Neural cell (in vitro differentiated cells): Measurements from ENCODE around the gene HSPB2.

ENCODE experiments used
- EP300 ChIP-seq: fragments of 450-650 bp; conservative IDR thresholded peaks from 2 replicates; pipeline ENCODE4 v1.6.1; 2014; ENCODE audit warnings: antibody characterized with exemption, mild to moderate bottlenecking, moderate library complexity; ENCODE audit not compliant: poor library complexity, severe bottlenecking
- TF ChIP-seq, protein P1 (sequence below): fragments of 450-650 bp; IDR thresholded peaks from 2 replicates; pipeline ENCODE4 v1.5.1; 2014; ENCODE audit warnings: antibody characterized with exemption, mild to moderate bottlenecking, moderate library complexity; ENCODE audit not compliant: poor library complexity, severe bottlenecking

DNA sequence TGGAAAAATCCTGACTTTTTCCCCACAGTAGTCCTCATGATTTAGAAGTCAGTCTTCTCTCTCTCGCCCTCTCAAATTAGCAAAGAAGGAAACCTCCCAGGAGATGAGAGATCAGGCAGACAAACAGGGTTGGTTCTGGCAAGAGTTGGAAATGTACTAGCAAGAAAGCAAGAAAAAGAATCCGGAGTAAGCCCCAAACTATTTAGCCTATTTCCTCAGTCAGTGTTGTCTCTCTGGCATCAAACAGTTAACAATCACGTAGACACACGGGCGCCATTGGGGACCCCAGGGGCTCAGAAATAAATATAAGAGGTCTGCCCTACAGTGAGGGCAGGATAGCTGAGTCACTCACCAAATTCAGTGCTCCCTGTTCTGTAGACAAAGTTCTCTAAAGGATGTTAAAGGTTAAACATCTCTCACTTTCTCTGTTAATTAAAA is 10.8 kb downstream of the HSPB2 start:
- TF ChIP-seq, protein P1, sequence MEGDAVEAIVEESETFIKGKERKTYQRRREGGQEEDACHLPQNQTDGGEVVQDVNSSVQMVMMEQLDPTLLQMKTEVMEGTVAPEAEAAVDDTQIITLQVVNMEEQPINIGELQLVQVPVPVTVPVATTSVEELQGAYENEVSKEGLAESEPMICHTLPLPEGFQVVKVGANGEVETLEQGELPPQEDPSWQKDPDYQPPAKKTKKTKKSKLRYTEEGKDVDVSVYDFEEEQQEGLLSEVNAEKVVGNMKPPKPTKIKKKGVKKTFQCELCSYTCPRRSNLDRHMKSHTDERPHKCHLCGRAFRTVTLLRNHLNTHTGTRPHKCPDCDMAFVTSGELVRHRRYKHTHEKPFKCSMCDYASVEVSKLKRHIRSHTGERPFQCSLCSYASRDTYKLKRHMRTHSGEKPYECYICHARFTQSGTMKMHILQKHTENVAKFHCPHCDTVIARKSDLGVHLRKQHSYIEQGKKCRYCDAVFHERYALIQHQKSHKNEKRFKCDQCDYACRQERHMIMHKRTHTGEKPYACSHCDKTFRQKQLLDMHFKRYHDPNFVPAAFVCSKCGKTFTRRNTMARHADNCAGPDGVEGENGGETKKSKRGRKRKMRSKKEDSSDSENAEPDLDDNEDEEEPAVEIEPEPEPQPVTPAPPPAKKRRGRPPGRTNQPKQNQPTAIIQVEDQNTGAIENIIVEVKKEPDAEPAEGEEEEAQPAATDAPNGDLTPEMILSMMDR, result no peak
- no peak for TF ChIP-seq EP300
